NCI-H1436 treated with DMSO at 0.1 percent for 48 hours (cell line): ENCODE results near the gene CHEK2.
"Not testable (repeated sequence)": the region's sequence is repeated elsewhere in the genome, so short reads cannot be mapped to it uniquely, and the experiment has no call there.

Experiments
- DNase-seq: peaks from one replicate; lab custom pipeline; 2025; lab: John Stamatoyannopoulos, UW

The CHEK2 gene

DNA sequence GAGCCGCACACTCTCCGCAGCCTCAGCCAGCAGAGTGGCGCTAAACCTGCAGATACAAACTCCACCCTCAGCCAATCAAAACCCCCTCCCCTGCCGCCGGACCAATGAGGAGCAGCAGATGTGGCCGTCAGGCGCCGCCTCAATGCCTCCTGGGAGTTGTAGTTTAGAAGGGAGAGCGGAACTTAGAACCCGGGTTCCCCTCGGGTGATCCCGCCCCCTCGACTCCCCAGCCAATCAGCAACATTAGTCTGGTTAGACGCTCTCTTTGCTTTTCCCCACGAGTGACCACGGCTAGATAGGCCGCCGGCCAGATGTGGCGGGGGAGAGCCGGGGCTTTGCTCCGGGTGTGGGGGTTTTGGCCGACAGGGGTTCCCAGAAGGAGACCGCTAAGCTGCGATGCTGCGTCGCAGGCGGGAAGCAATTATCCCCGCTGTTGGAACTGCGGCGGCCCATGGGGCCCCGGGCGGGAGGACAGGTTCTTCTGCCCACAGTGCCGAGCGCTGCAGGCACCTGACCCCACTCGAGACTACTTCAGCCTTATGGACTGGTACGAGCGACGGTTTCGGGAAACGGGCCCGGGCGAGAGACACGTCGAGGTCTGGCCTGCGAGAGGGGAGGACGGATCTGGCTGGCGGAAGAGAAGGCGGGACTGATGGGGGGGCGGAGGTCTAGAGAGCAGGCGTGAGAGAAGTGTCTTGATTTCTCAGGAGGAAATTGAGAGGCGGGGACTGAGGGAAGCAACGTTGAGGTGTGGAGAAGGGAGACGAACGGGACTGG lies at the start of gene CHEK2, which contains the start of gene HSCB:
Gene CHEK2, minus strand, starts transcription at position 36 of the 777 bp plus-strand sequence. CDS start 7,099 bp downstream, outside the sequence.
Gene HSCB, plus strand, starts transcription at position 255 of the 777 bp plus-strand sequence. Its CDS starts 57 bp downstream, at position 312.
- DNase-seq = peak; percentile 98

- DNase-seq = no peak
Observed at GRCh38 chr22:28791124-28791523, 49.5 kb upstream of the CHEK2 start.

GRCh38 chr22:28788601-28789000 lies 47.0 kb upstream of the CHEK2 start:
- DNase-seq = no peak

DNA sequence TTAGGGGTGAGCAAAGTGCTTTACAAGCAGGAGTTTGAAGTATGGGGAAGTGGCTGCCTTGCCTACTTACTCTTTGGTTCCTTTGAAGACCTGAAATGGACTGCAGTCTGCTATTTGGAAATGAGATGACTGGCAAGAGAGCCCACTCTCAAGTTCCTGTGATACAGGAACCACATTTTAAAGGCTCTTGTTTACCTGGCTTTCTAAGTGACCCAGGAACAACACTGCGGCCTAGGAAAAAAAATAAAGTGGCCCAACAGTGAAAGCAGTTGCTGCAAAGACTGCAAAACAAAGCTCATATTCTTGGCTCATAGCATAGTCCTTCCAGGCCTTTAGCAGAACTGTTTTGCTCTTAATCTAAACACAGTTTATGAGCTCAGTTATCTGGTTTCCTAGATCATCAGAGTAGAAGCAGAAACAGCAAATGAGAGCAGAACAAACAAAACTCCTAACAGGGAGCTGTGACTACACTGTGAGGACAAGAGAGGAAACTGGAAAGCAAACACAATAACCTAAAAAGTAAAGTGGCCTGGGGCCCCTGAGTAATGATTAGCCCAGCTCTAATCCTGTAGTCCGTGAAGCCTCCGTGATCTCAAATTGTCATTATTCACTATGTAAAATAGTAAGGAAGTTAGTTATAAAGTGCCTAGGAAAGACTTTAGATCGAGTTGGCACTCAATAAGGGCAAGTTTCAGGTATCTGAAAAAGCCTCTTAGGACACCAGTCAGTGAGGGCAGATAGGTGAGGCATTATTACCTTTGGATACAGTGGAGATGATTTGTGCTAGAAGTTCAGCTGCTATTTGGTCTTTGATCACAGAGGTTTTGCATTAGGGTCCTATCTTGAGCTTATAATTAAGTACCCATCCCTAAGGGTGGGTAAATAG lies 42.4 kb upstream of the CHEK2 start:
- no peak for DNase-seq

DNA sequence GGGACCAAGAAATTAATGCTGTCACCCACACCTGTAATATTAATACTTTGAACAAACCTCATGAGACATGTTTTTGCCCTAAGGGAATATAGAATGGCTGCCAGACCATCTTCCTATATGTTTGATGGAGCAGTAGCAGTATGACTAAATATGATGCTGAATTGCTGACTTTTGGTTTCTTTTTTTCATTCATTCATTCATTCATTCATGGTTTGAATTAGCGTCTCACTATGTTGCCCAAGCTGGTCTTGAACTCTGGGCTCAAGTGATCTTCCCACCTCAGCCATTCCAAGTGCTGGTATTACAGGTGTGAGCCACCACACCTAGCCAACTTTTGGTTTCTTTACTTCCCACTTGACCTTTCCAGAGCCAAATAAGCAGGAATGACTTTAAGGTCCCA lies 38.7 kb upstream of the CHEK2 start:
- DNase-seq = no peak

GRCh38 chr22:28779833-28780232 lies 38.2 kb upstream of the CHEK2 start:
- no peak for DNase-seq

GRCh38 chr22:28774378-28774777 lies 32.8 kb upstream of the CHEK2 start:
- no peak for DNase-seq

GRCh38 chr22:28773461-28773867 lies 31.8 kb upstream of the CHEK2 start:
- DNase-seq = no peak

GRCh38 chr22:28772633-28773460 lies 31.2 kb upstream of the CHEK2 start, which contains the start of gene CCDC117:
Gene CCDC117, plus strand, starts transcription at chr22:28772695. Its CDS starts 155 bp downstream, at chr22:28772850.
- DNase-seq = peak; percentile 77

DNA sequence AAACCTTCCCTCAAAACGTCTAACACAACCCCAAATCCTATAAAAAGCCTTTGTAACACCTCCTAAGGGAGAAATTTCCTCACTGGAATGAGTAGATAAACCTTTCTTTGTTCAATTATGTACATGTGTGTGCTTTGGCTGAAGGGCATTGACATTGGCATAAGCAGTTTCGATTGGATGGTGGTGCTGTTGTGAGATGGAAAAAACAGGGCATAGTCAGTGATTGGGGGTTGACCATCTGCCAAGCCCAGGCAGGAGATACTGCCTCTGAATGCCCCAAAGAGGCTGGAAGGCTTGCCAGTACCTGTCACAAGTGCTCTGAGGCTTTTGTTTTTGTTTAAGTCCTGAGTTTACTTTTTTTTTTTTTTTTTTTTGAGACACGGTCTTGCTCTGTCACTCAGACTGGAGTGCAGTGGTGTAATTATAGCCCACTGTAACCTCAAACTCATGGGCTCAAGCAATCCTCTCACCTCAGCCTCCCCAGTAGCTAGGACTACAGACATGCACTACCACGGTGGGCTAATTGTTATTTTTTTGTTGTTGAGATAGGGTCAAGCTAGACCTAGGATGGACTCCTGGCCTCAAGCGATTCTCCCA lies 29.7 kb upstream of the CHEK2 start:
- DNase-seq = no peak

DNA sequence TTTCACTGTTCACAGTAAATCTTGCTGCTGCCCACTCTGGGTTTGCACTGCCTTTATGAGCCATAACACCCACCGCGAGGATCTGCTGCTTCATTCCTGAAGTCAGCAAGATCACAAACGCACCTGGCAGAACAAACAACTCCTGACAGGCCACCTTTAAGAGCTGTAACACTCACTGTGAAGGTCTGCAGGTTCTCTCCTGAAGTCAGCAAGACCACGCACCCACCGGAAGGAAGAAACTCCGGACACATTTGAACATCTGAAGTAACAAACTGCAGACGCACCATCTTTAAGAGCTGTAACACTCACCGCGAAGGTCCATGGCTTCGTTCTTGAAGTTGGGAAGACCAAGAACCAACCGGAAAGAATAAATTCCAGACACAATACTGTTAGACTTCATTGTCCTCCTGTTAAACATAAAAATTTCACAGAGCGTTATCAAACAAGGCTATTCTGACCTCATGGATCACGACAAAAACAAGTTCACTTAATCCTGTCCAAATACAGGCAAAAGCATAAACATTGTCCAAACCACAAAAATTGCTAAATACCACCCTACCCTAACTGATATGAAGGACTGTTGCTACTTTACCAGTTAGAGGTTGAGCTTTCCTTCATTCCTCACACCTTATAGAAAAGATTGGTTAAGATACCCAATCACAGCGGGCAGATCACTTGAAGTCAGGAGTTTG lies 27.9 kb upstream of the CHEK2 start:
- DNase-seq = no peak

DNA sequence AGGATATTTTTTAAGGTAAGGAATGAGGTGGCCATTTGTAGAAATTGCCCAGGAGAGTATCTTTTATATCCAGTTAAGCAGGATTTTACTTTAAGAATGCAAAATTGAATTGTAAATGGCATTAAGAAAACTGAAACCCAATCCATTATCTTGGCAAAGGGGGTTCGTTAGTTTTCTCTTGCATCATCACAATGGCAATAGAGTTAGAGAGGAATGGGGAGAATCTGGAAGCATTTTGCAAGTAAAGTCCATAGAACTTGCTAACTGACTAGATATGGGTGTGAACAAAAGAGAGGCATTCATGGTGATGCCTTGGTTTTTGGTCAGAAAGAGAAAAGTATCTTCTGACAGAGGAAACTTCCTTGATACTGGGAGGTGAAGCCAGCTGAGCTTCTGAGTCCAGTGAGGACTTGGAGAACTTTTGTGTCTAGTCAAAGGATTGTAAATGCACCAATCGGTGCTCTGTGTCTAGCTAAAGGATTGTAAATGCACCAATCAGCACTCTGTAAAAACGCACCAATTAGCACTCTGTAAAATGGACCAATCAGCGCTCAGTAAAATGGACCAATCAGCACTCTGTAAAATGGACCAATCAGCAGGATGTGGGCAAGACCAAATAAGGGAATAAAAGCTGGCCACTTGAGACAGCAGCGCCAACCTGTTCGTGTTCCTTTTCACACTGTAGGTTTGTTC lies 27.2 kb upstream of the CHEK2 start:
- no peak for DNase-seq

GRCh38 chr22:28766628-28767027 lies 25.0 kb upstream of the CHEK2 start:
- DNase-seq = no peak

GRCh38 chr22:28762000-28762399 lies 20.4 kb upstream of the CHEK2 start:
- DNase-seq = not testable (repeated sequence)

- DNase-seq = no peak
Observed at GRCh38 chr22:28761449-28761755, 19.8 kb upstream of the CHEK2 start.

DNA sequence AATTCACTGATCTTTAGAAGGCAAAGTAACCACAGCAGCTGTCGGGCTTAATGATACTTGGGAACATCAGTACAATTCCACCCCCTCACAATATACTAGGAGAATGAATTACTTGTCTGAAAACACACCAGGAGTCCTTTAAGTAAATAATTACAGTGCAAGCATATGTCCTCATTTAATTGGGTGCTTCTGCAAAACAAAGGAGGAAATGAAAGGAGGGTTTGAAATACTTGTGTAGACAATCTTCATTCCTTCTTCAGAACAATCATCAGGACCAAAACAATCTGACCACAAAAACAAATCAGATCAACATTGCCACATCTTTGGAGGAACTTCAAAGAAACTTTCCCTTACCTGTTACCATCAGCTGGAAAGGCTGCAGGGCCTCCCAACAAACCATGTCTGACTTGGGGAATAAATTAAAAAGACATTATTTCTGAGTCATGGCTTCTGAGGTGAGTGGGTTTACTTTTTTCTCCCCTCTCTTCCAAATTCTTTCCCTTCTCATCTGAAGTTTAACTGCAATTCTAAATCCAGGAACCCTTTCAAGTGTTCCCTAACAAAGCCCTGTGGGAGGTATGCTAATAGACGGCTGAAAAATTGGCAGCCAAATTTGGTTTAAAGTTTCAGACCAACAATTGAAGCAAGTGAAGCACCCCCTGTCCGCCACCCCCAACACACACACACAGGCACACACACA lies 18.4 kb upstream of the CHEK2 start:
- no peak for DNase-seq

GRCh38 chr22:28754512-28754911 lies 12.9 kb upstream of the CHEK2 start:
- DNase-seq = not testable (repeated sequence)

DNA sequence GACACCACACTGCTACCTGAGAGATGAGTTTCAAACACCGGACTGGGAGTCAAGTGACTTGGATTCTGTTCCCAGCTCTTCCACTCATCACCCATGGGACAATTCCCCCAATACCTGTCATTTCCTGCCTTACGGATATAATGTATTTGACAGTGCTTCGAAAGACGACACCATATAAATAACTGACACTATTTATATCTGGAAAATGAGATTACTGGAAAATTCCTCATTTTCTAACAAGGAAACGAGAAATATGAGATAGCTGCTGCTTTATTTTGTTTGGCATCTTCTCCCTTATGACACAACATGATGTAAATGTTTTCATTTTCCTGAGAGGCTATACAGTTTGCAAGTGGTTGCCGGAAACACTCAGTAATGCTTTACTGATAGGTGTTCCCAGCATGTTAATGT lies 8.9 kb upstream of the CHEK2 start:
- DNase-seq = no peak

GRCh38 chr22:28743852-28744251 lies 2.2 kb upstream of the CHEK2 start:
- no peak for DNase-seq

DNA sequence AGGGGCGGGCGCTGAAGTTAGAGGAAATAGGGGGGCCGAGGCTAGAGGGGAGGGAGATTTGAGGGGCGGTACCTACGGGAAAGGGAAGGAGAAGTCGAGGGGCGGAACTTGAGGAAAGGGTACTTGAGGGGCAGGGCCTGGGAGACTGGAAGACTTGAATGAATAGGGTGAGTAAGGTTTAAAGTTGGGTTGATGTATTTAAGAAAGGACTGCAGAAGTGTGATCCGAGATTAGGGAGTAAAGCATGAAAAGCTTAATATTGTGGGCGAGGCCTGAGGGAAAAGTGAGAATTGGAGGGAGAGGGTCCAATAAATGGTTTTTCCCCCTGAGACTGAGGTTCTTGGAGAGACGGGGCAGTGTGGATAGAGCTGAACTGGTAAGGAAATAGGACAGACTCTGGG lies 942 bp upstream of the CHEK2 start:
- DNase-seq = no peak
